ENCODE measurements around the gene COL4A4.

COL4A4 gene

DNA sequence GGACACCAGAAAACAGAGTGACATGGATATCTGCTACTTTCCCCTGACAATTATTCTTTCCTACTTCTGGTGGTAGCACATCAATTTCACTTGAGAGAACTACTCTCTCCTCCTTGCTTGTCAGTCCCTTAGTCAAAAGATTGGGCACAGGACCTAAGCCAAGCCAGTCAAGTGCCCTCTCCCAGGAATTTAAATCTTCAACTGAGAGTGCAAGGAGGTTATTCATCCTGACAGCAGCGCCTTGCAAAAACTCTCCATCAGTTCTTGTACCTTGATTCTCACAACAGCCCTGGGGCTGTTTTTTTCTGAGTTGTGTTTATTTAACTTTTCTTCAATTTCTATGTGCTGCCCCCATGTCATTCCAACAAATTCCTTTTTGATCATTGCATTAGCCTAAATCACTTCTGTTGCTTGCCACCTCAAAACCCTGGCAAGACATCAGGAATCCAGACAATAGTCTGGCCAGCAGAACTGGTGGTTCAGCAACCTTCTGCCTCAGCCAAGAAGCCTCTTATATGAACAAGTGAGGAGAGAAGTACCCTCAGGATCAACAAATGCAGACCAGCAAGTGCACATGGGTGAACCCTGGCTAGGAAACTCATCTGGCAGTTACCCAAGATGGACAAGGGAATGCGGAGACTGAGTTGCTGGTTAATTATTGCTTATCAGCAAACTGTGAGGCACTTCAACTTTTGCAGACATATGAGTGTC is 19.8 kb upstream of the COL4A4 start:
- H3K9me3 ChIP-seq (ENCODE audit: control insufficient read depth, insufficient read depth, low read depth, low read length), result no peaks in the 10 kb centered on the region
- H3K36me3 ChIP-seq (ENCODE audit: control insufficient read depth in 2 of 2, insufficient read depth in 1 of 2, low read length in 2 of 2), result no peaks in the 10 kb centered on the region; a peak in 1 of 3 replicates
- no peaks in the 10 kb centered on the region for H3K4me1 ChIP-seq (ENCODE audit: control insufficient read depth, insufficient read depth, low read length)
- POLR2A ChIA-PET, result no interaction called here
- CTCF ChIA-PET, result no interaction called here
- H3K4me3 ChIP-seq (ENCODE audit: low read depth, low read length), result no peak overlapping the region
- H3K27ac ChIP-seq (ENCODE audit: extremely low read depth, low read depth, low read length), result no peak overlapping the region
- TF ChIP-seq ZNF223 (tag by site-specific recombination; IDR thresholded peaks at IDR 0.05), result no peak
- TF ChIP-seq, protein P1, sequence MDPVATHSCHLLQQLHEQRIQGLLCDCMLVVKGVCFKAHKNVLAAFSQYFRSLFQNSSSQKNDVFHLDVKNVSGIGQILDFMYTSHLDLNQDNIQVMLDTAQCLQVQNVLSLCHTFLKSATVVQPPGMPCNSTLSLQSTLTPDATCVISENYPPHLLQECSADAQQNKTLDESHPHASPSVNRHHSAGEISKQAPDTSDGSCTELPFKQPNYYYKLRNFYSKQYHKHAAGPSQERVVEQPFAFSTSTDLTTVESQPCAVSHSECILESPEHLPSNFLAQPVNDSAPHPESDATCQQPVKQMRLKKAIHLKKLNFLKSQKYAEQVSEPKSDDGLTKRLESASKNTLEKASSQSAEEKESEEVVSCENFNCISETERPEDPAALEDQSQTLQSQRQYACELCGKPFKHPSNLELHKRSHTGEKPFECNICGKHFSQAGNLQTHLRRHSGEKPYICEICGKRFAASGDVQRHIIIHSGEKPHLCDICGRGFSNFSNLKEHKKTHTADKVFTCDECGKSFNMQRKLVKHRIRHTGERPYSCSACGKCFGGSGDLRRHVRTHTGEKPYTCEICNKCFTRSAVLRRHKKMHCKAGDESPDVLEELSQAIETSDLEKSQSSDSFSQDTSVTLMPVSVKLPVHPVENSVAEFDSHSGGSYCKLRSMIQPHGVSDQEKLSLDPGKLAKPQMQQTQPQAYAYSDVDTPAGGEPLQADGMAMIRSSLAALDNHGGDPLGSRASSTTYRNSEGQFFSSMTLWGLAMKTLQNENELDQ (tag by site-specific recombination; IDR thresholded peaks at IDR 0.05; ENCODE audit: low read depth), result no peak
- no peak for TF ChIP-seq YY2 (tag by site-specific recombination; IDR thresholded peaks at IDR 0.05)
- TF ChIP-seq ZNF701 (tag by site-specific recombination; IDR thresholded peaks at IDR 0.05), result no peak
- TF ChIP-seq, protein P2, sequence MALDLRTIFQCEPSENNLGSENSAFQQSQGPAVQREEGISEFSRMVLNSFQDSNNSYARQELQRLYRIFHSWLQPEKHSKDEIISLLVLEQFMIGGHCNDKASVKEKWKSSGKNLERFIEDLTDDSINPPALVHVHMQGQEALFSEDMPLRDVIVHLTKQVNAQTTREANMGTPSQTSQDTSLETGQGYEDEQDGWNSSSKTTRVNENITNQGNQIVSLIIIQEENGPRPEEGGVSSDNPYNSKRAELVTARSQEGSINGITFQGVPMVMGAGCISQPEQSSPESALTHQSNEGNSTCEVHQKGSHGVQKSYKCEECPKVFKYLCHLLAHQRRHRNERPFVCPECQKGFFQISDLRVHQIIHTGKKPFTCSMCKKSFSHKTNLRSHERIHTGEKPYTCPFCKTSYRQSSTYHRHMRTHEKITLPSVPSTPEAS (tag by site-specific recombination; IDR thresholded peaks at IDR 0.05), result no peak
- no peak for TF ChIP-seq WT1 (tag by site-specific recombination; IDR thresholded peaks at IDR 0.05)
- TF ChIP-seq ZNF654 (tag by site-specific recombination; IDR thresholded peaks at IDR 0.05; ENCODE audit: low read depth), result no peak
- TF ChIP-seq, protein P3, sequence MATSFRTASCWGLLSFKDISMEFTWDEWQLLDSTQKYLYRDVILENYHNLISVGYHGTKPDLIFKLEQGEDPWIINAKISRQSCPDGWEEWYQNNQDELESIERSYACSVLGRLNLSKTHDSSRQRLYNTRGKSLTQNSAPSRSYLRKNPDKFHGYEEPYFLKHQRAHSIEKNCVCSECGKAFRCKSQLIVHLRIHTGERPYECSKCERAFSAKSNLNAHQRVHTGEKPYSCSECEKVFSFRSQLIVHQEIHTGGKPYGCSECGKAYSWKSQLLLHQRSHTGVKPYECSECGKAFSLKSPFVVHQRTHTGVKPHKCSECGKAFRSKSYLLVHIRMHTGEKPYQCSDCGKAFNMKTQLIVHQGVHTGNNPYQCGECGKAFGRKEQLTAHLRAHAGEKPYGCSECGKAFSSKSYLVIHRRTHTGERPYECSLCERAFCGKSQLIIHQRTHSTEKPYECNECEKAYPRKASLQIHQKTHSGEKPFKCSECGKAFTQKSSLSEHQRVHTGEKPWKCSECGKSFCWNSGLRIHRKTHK (tag by site-specific recombination; IDR thresholded peaks at IDR 0.05), result no peak
- no peak for TF ChIP-seq ZSCAN16 (tag by site-specific recombination; IDR thresholded peaks at IDR 0.05)
- TF ChIP-seq OSR2 (tag by site-specific recombination; IDR thresholded peaks at IDR 0.05), result no peak
- no peak for TF ChIP-seq KLF16 (tag by site-specific recombination; IDR thresholded peaks at IDR 0.05)
- TF ChIP-seq BCL11B (tag by site-specific recombination; IDR thresholded peaks at IDR 0.05; ENCODE audit: low read depth), result no peak
- TF ChIP-seq SP7 (tag by site-specific recombination; IDR thresholded peaks at IDR 0.05), result no peak
- TF ChIP-seq ZNF621 (tag by site-specific recombination; IDR thresholded peaks at IDR 0.05), result no peak
- TF ChIP-seq ZNF112 (tag by site-specific recombination; IDR thresholded peaks at IDR 0.05), result no peak
- TF ChIP-seq ZNF114 (tag by site-specific recombination; IDR thresholded peaks at IDR 0.05), result no peak
- no peak for TF ChIP-seq ZSCAN30 (tag by site-specific recombination; IDR thresholded peaks at IDR 0.05)
- TF ChIP-seq, protein P4, sequence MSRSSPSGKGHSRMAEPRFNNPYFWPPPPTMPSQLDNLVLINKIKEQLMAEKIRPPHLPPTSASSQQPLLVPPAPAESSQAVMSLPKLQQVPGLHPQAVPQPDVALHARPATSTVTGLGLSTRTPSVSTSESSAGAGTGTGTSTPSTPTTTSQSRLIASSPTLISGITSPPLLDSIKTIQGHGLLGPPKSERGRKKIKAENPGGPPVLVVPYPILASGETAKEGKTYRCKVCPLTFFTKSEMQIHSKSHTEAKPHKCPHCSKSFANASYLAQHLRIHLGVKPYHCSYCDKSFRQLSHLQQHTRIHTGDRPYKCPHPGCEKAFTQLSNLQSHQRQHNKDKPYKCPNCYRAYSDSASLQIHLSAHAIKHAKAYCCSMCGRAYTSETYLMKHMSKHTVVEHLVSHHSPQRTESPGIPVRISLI (tag by site-specific recombination; IDR thresholded peaks at IDR 0.05), result no peak
- TF ChIP-seq ZNF157 (tag by site-specific recombination; IDR thresholded peaks at IDR 0.05), result no peak
- TF ChIP-seq, protein P5, sequence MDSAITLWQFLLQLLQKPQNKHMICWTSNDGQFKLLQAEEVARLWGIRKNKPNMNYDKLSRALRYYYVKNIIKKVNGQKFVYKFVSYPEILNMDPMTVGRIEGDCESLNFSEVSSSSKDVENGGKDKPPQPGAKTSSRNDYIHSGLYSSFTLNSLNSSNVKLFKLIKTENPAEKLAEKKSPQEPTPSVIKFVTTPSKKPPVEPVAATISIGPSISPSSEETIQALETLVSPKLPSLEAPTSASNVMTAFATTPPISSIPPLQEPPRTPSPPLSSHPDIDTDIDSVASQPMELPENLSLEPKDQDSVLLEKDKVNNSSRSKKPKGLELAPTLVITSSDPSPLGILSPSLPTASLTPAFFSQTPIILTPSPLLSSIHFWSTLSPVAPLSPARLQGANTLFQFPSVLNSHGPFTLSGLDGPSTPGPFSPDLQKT (IDR thresholded peaks at IDR 0.05; ENCODE audit: borderline replicate concordance, low read depth, low read length), result no peak

All from HEK293 (cell line).